GM12878 (cell line): ENCODE results near the gene MAD1L1. TPM values are rescaled to one million over a fixed set of nuclear protein-coding genes. Genes with fewer than 3 reads are reported as not detected.

Experiments used
- ATAC-seq: fragments of 200-7000 bp; cut with Tn5 transposase; 3 replicates; pipeline ENCODE4 v1.9.1; 2020; ENCODE audit warnings: mild to moderate bottlenecking, moderate library complexity
- BruUV-seq: library from RNA; stranded (reverse); fragments of 400-500 nt; replicated peaks from 2 replicates; lab custom pipeline; 2021; lab: Mats Ljungman, UMichigan
- CTCF ChIA-PET: fragments of 300-600 bp; sonication (Branson Sonifier 250); formaldehyde crosslinking; extraction: SDS; loops from one replicate; lab custom pipeline; 2021; ENCODE audit warnings: inconsistent platforms; lab: Yijun Ruan, JAX
- POLR2A ChIA-PET: fragments of 350-600 bp; formaldehyde crosslinking; extraction: SDS; loops from one replicate; lab custom pipeline; 2021; ENCODE audit warnings: inconsistent platforms; lab: Charles Lee
- RAD21 ChIA-PET: fragments of 300-600 bp; sonication (Branson Sonifier 250); formaldehyde crosslinking; loops from one replicate; lab custom pipeline; 2023; ENCODE audit warnings: antibody characterized with exemption; ENCODE audit not compliant: unreplicated experiment; lab: Charles Lee
- SMC1A ChIA-PET: fragments of 300-600 bp; sonication (Branson Sonifier 250); formaldehyde crosslinking; loops from one replicate; lab custom pipeline; 2023; ENCODE audit not compliant: unreplicated experiment, uncharacterized antibody; lab: Charles Lee
- DNase-seq: peaks from one replicate; pipeline ENCODE4 v3.0.0-alpha.2; 2011; ENCODE audit warnings: low read depth, low spot score
- FAIRE-seq: peaks from 3 replicates; lab custom pipeline; 2011; peaks lifted over from hg19 to GRCh38; lab: Jason Lieb, UNC
- H2AFZ ChIP-seq: 2 replicates; pipeline ENCODE4 v1.6.0; 2011; ENCODE audit warnings: low read depth, low read length, control low read depth; ENCODE audit not compliant: control insufficient read depth
- H3K27ac ChIP-seq: 2 replicates; pipeline ENCODE4 v1.5.1; 2011; ENCODE audit warnings: control low read depth; ENCODE audit not compliant: control insufficient read depth, insufficient read depth
- H3K27me3 ChIP-seq, 2 experiments: replicated peaks in 1 of 2; 2 replicates each; pipeline versions ENCODE4 v1.6.0 to v1.6.1; 2011; ENCODE audit warnings: low read length in 1 of 2; ENCODE audit not compliant: control insufficient read depth in 2 of 2, insufficient read depth in 2 of 2
- H3K36me3 ChIP-seq, 2 experiments: 2 replicates each; pipeline ENCODE4 v1.5.1; 2011; ENCODE audit warnings: low read length in 1 of 2; ENCODE audit not compliant: control insufficient read depth in 2 of 2, insufficient read depth in 2 of 2
- H3K4me1 ChIP-seq: 2 replicates; pipeline ENCODE4 v1.6.1; 2011; ENCODE audit warnings: mild to moderate bottlenecking, low read length, moderate library complexity, mixed read lengths; ENCODE audit not compliant: control insufficient read depth, insufficient read depth
- H3K4me2 ChIP-seq: 2 replicates; pipeline ENCODE4 v1.6.0; 2011; ENCODE audit warnings: control low read depth; ENCODE audit not compliant: control insufficient read depth, insufficient read depth
- H3K4me3 ChIP-seq: fragments of 200-600 bp; sonication (generic); 2 replicates; pipeline ENCODE4 v1.5.1; 2016
- H3K79me2 ChIP-seq: 2 replicates; pipeline ENCODE4 v1.6.0; 2011; ENCODE audit warnings: low read length; ENCODE audit not compliant: control insufficient read depth, insufficient read depth
- H3K9ac ChIP-seq: 2 replicates; pipeline ENCODE4 v1.8.0; 2011; ENCODE audit warnings: low read length, control low read depth, mixed read lengths; ENCODE audit not compliant: control insufficient read depth, insufficient read depth
- H3K9me3 ChIP-seq: replicated peaks from 3 replicates; pipeline ENCODE4 v1.5.1; 2011; ENCODE audit warnings: mild to moderate bottlenecking, low read length; ENCODE audit not compliant: control insufficient read depth, insufficient read depth
- H4K20me1 ChIP-seq: 2 replicates; pipeline ENCODE4 v1.6.0; 2011; ENCODE audit not compliant: control insufficient read depth, insufficient read depth
- BMI1 ChIP-seq: fragments of 450-650 bp; IDR thresholded peaks from 2 replicates; pipeline ENCODE4 v1.6.1; 2016; ENCODE audit warnings: mild to moderate bottlenecking, moderate library complexity, borderline replicate concordance
- CHD2 ChIP-seq: IDR thresholded peaks from 2 replicates; pipeline ENCODE4 v1.6.1; 2011; ENCODE audit warnings: low read depth, low read length, improper control_type of control experiment, borderline replicate concordance
- CREM ChIP-seq: IDR thresholded peaks from 2 replicates; pipeline ENCODE4 v1.6.1; 2014; ENCODE audit warnings: antibody characterized with exemption, low read depth
- EED ChIP-seq: sonication (generic); IDR thresholded peaks from 2 replicates; pipeline ENCODE4 v1.6.1; 2016; ENCODE audit warnings: antibody characterized with exemption, low read depth
- HDGF ChIP-seq: fragments of 450-650 bp; IDR thresholded peaks from 2 replicates; pipeline ENCODE4 v1.6.1; 2016; ENCODE audit warnings: antibody characterized with exemption
- MTA2 ChIP-seq: fragments of 450-650 bp; IDR thresholded peaks from 2 replicates; pipeline ENCODE4 v1.6.1; 2016; ENCODE audit warnings: low read depth, mild to moderate bottlenecking, moderate library complexity
- RAD51 ChIP-seq: fragments of 450-650 bp; IDR thresholded peaks from 2 replicates; pipeline ENCODE4 v1.6.1; 2016; ENCODE audit warnings: moderate library complexity, mild to moderate bottlenecking, inconsistent platforms
- SMAD5 ChIP-seq: IDR thresholded peaks from 2 replicates; pipeline ENCODE4 v1.6.1; 2016; ENCODE audit warnings: antibody characterized with exemption, low read depth
- TAF1 ChIP-seq: IDR thresholded peaks from 2 replicates; pipeline ENCODE4 v1.6.1; 2011; ENCODE audit warnings: mild to moderate bottlenecking, low read depth, low read length, borderline replicate concordance
- YBX1 ChIP-seq: fragments of 450-650 bp; IDR thresholded peaks from 2 replicates; pipeline ENCODE4 v1.6.1; 2016; ENCODE audit warnings: antibody characterized with exemption
- ZNF207 ChIP-seq: fragments of 450-650 bp; IDR thresholded peaks from 2 replicates; pipeline ENCODE4 v1.6.1; 2014; ENCODE audit warnings: antibody characterized with exemption, mild to moderate bottlenecking, borderline replicate concordance
- ZSCAN29 ChIP-seq: fragments of 450-650 bp; IDR thresholded peaks from 2 replicates; pipeline ENCODE4 v1.6.1; 2017; ENCODE audit warnings: mild to moderate bottlenecking, moderate library complexity
- WGBS: methylation state at CpG from one replicate; pipeline ENCODE4 v1.1.6; 2016; ENCODE audit warnings: low lambda C conversion rate; ENCODE audit not compliant: insufficient replicate concordance, insufficient coverage; ENCODE audit errors: missing lambda C conversion rate; 5-methylcytosine and 5-hydroxymethylcytosine counted together
- in situ Hi-C: fragments of 300-500 bp; cut with MboI; formaldehyde crosslinking; loops from 9 replicates; pipeline ENCODE4 v1.14.3; 2018; ENCODE audit warnings: mixed read lengths
- intact Hi-C: fragments of 100-400 bp; cut with micrococcal nuclease; formaldehyde crosslinking; loops from one replicate; pipeline ENCODE4 v1.14.2; 2022; ENCODE audit not compliant: unreplicated experiment
- polyA plus RNA-seq, 11 experiments: library from polyadenylated mRNA; depleted of rRNA in 4 of 11; unstranded in 6 of 11; stranded (reverse) in 5 of 11; fragments of >200 nt; fragmentation: Nextera tagmentation in 4 of 11; fragmentation: Illumina TruSeq in 1 of 11; extraction: Ambion mirVana in 4 of 11; extraction: Trizol in 1 of 11; gene quantifications; 1 replicate in 1 of 11; 2 replicates in 10 of 11; pipeline versions ENCODE4 v1.2.1 to v1.2.3, GENCODE V29; 2011 to 2016; ENCODE audit warnings: inconsistent platforms in 2 of 11, missing spikeins in 2 of 11, low read depth in 1 of 11
- total RNA-seq, 4 experiments: library from RNA; depleted of rRNA in 3 of 4; stranded (reverse); fragments of >200 nt in 3 of 4; fragmentation: Illumina TruSeq in 1 of 4; extraction: Trizol in 1 of 4; gene quantifications; 2 replicates each; pipeline versions ENCODE4 v1.2.1 to v1.2.3, GENCODE V29; 2013 to 2021
- TF ChIP-seq, protein P1 (sequence below): fragments of 450-650 bp; formaldehyde crosslinking; IDR thresholded peaks from 2 replicates; pipeline ENCODE4 v1.5.0; 2022; ENCODE audit warnings: mild to moderate bottlenecking, missing genetic modification characterization
- TF ChIP-seq, protein P2 (sequence below): fragments of 450-650 bp; IDR thresholded peaks from 2 replicates; pipeline ENCODE4 v1.6.1; 2018; ENCODE audit warnings: mild to moderate bottlenecking, low read depth, moderate library complexity; ENCODE audit not compliant: partially characterized antibody
- TF ChIP-seq, protein P3 (sequence below): IDR thresholded peaks from 2 replicates; pipeline ENCODE4 v1.6.1; 2012; ENCODE audit warnings: improper control_type of control experiment, low read depth, low read length; ENCODE audit not compliant: insufficient replicate concordance

The MAD1L1 gene
- total and polyA plus RNA-seq, 10 of the 15 experiments (the other 5 are each of a cell fraction or from before 2014, with no cell fraction given), result 2.2 to 76.8 (median 38.3) TPM

DNA sequence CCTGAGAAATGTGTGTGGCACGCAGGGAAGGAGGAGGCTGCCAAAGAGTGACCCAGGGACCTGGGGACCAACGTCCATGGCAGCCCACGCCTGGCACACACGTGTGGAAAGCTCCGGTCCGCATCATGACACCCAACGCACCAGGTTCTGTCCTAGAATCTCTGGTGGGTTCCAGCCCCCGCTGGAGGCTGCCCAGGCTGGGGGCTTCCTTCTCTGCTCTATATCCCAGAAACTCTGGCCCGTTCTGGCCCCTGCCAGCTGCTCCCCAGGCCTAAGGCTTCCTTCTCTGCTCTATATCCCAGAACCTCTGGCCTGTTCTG is 300.8 kb downstream of the MAD1L1 start:
- H3K9ac ChIP-seq, result no peak overlapping the region
- BruUV-seq, result no TSS peak
- no peaks in the 10 kb centered on the region for H3K79me2 ChIP-seq
- H3K27me3 ChIP-seq, result no peaks in the 10 kb centered on the region
- ATAC-seq (no peak), FAIRE-seq (no peak), DNase-seq (no peak)
- intact Hi-C loops (no loop called here), in situ Hi-C loops (no loop called here)
- ChIA-PET CTCF (no interaction called here), POLR2A (no interaction called here), RAD21 (no interaction called here), SMC1A (no interaction called here)
- 98% methylated on average over 9 of the region's 9 CpGs for WGBS
- H4K20me1 ChIP-seq, result no peaks in the 10 kb centered on the region
- H2AFZ ChIP-seq, result no peak overlapping the region
- H3K36me3 ChIP-seq, result peaks cover 0 to 8% of the 10 kb centered on the region in 2 experiments; a peak in 2 of 4 replicates
- H3K4me3 ChIP-seq, result no peak overlapping the region
- no peak overlapping the region for H3K4me2 ChIP-seq
- peaks cover 4% of the 10 kb centered on the region; the same call in 1 of the 3 replicates for H3K9me3 ChIP-seq
- no peak overlapping the region for H3K27ac ChIP-seq
- H3K4me1 ChIP-seq, result no peaks in the 10 kb centered on the region
- TF ChIP-seq HDGF (no peak), SMAD5 (no peak), EED (no peak), CHD2 (no peak), ZSCAN29 (no peak), MTA2 (no peak), YBX1 (no peak), RAD51 (no peak), ZNF207 (no peak), CREM (no peak), BMI1 (no peak), TAF1 (no peak)
- TF ChIP-seq, protein P1, sequence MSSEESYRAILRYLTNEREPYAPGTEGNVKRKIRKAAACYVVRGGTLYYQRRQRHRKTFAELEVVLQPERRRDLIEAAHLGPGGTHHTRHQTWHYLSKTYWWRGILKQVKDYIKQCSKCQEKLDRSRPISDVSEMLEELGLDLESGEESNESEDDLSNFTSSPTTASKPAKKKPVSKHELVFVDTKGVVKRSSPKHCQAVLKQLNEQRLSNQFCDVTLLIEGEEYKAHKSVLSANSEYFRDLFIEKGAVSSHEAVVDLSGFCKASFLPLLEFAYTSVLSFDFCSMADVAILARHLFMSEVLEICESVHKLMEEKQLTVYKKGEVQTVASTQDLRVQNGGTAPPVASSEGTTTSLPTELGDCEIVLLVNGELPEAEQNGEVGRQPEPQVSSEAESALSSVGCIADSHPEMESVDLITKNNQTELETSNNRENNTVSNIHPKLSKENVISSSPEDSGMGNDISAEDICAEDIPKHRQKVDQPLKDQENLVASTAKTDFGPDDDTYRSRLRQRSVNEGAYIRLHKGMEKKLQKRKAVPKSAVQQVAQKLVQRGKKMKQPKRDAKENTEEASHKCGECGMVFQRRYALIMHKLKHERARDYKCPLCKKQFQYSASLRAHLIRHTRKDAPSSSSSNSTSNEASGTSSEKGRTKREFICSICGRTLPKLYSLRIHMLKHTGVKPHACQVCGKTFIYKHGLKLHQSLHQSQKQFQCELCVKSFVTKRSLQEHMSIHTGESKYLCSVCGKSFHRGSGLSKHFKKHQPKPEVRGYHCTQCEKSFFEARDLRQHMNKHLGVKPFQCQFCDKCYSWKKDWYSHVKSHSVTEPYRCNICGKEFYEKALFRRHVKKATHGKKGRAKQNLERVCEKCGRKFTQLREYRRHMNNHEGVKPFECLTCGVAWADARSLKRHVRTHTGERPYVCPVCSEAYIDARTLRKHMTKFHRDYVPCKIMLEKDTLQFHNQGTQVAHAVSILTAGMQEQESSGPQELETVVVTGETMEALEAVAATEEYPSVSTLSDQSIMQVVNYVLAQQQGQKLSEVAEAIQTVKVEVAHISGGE, result no peak
- TF ChIP-seq, protein P2, sequence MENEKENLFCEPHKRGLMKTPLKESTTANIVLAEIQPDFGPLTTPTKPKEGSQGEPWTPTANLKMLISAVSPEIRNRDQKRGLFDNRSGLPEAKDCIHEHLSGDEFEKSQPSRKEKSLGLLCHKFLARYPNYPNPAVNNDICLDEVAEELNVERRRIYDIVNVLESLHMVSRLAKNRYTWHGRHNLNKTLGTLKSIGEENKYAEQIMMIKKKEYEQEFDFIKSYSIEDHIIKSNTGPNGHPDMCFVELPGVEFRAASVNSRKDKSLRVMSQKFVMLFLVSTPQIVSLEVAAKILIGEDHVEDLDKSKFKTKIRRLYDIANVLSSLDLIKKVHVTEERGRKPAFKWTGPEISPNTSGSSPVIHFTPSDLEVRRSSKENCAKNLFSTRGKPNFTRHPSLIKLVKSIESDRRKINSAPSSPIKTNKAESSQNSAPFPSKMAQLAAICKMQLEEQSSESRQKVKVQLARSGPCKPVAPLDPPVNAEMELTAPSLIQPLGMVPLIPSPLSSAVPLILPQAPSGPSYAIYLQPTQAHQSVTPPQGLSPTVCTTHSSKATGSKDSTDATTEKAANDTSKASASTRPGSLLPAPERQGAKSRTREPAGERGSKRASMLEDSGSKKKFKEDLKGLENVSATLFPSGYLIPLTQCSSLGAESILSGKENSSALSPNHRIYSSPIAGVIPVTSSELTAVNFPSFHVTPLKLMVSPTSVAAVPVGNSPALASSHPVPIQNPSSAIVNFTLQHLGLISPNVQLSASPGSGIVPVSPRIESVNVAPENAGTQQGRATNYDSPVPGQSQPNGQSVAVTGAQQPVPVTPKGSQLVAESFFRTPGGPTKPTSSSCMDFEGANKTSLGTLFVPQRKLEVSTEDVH, result no peak
- TF ChIP-seq, protein P3, sequence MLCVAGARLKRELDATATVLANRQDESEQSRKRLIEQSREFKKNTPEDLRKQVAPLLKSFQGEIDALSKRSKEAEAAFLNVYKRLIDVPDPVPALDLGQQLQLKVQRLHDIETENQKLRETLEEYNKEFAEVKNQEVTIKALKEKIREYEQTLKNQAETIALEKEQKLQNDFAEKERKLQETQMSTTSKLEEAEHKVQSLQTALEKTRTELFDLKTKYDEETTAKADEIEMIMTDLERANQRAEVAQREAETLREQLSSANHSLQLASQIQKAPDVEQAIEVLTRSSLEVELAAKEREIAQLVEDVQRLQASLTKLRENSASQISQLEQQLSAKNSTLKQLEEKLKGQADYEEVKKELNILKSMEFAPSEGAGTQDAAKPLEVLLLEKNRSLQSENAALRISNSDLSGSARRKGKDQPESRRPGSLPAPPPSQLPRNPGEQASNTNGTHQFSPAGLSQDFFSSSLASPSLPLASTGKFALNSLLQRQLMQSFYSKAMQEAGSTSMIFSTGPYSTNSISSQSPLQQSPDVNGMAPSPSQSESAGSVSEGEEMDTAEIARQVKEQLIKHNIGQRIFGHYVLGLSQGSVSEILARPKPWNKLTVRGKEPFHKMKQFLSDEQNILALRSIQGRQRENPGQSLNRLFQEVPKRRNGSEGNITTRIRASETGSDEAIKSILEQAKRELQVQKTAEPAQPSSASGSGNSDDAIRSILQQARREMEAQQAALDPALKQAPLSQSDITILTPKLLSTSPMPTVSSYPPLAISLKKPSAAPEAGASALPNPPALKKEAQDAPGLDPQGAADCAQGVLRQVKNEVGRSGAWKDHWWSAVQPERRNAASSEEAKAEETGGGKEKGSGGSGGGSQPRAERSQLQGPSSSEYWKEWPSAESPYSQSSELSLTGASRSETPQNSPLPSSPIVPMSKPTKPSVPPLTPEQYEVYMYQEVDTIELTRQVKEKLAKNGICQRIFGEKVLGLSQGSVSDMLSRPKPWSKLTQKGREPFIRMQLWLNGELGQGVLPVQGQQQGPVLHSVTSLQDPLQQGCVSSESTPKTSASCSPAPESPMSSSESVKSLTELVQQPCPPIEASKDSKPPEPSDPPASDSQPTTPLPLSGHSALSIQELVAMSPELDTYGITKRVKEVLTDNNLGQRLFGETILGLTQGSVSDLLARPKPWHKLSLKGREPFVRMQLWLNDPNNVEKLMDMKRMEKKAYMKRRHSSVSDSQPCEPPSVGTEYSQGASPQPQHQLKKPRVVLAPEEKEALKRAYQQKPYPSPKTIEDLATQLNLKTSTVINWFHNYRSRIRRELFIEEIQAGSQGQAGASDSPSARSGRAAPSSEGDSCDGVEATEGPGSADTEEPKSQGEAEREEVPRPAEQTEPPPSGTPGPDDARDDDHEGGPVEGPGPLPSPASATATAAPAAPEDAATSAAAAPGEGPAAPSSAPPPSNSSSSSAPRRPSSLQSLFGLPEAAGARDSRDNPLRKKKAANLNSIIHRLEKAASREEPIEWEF, result no peak
